Glutamatergic neuron (in vitro differentiated cells): ENCODE results near the gene TUBB1. TPM values are rescaled to one million over a fixed set of nuclear protein-coding genes. Genes with fewer than 3 reads are reported as not detected.
"Not testable (repeated sequence)": the region's sequence is repeated elsewhere in the genome, so short reads cannot be mapped to it uniquely, and the experiment has no call there.

Experiments used
- DNase-seq: peaks from one replicate; pipeline ENCODE4 v3.0.0; 2022
- H3K27ac Mint-ChIP-seq: one replicate; pipeline ENCODE4 v1.8.0; 2020; ENCODE audit warnings: mild to moderate bottlenecking, mixed read lengths, inconsistent platforms; ENCODE audit not compliant: unreplicated experiment
- H3K27me3 Mint-ChIP-seq: one replicate; pipeline ENCODE4 v1.8.0; 2020; ENCODE audit warnings: mild to moderate bottlenecking, moderate library complexity, mixed read lengths, inconsistent platforms; ENCODE audit not compliant: unreplicated experiment
- H3K36me3 Mint-ChIP-seq: one replicate; pipeline ENCODE4 v1.8.0; 2020; ENCODE audit warnings: mild to moderate bottlenecking, mixed read lengths, inconsistent platforms; ENCODE audit not compliant: unreplicated experiment
- H3K4me1 Mint-ChIP-seq: one replicate; pipeline ENCODE4 v1.8.0; 2020; ENCODE audit warnings: mild to moderate bottlenecking, low read depth, mixed read lengths, inconsistent platforms; ENCODE audit not compliant: unreplicated experiment
- H3K4me3 Mint-ChIP-seq: one replicate; pipeline ENCODE4 v1.8.0; 2020; ENCODE audit warnings: mild to moderate bottlenecking, mixed read lengths, inconsistent platforms; ENCODE audit not compliant: unreplicated experiment
- H3K9me3 Mint-ChIP-seq: one replicate; pipeline ENCODE4 v1.8.0; 2020; ENCODE audit warnings: mild to moderate bottlenecking, moderate library complexity, mixed read lengths, inconsistent platforms; ENCODE audit not compliant: unreplicated experiment
- total RNA-seq: library from RNA; stranded (reverse); fragmentation: NEBNext Ultra II Directional; extraction: Animal tissue kit (Norgen Biotek cat#: 25700); gene quantifications from one replicate; pipeline ENCODE4 v1.2.1, GENCODE V29; 2021; ENCODE audit not compliant: unreplicated experiment
- TF ChIP-seq, protein P1 (sequence below): fragments of 200-600 bp; sonication (generic); IDR thresholded peaks from one replicate; pipeline ENCODE4 v1.5.0; 2021; ENCODE audit not compliant: partially characterized antibody, unreplicated experiment

TUBB1 gene
- total RNA-seq, 1 donor from 2014 or later = not detected

DNA sequence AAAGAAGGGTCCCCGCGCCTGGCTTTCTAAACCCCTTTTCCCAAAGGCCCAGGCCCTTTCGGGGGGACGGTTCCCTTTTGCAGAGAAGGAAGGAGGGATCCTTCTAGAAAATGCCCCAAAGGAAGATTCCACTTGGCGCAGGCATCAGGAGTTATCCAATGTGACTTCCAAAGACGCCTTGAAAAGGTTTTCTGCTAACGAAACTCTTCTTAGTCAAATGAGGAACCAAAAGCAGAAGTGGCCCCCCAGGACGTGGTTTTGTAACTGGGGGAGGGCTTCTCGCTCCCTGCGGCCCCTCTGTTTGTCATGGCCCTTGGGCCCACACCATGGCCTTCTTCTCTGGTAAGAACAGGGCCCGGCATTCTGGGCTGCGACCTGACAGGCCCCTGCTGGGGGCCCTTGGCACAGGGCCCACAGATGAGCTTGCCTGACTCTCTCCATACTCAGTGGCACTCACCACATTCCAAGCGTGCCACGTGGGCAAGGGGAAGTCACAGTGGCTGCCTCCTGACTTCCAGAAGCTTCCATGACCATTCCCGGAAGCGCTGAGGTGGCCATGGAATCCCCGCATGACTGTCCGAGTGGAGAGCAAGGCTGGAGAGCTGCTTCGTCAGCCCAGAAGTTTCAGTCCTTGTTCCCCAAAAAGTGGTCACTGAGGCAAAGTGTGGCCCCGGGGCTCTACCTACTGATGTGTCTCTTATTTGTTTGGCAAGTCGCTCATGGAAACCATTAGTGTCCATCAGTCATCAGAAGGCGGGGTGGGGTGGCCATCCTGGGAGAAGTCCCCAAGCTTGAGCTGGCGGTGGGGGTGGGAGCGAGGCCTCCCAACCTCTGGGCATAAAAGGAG, 11.3 kb upstream of the TUBB1 start:
- Mint-ChIP-seq H3K4me3 (peak overlapping the region; percentile 57), H3K36me3 (no peaks in the 10 kb centered on the region), H3K9me3 (no peaks in the 10 kb centered on the region), H3K27ac (no peak overlapping the region), H3K27me3 (peaks cover 7% of the 10 kb centered on the region), H3K4me1 (no peaks in the 10 kb centered on the region)
- TF ChIP-seq, protein P1, sequence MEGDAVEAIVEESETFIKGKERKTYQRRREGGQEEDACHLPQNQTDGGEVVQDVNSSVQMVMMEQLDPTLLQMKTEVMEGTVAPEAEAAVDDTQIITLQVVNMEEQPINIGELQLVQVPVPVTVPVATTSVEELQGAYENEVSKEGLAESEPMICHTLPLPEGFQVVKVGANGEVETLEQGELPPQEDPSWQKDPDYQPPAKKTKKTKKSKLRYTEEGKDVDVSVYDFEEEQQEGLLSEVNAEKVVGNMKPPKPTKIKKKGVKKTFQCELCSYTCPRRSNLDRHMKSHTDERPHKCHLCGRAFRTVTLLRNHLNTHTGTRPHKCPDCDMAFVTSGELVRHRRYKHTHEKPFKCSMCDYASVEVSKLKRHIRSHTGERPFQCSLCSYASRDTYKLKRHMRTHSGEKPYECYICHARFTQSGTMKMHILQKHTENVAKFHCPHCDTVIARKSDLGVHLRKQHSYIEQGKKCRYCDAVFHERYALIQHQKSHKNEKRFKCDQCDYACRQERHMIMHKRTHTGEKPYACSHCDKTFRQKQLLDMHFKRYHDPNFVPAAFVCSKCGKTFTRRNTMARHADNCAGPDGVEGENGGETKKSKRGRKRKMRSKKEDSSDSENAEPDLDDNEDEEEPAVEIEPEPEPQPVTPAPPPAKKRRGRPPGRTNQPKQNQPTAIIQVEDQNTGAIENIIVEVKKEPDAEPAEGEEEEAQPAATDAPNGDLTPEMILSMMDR = no peak
- DNase-seq = peak; percentile 8

DNA sequence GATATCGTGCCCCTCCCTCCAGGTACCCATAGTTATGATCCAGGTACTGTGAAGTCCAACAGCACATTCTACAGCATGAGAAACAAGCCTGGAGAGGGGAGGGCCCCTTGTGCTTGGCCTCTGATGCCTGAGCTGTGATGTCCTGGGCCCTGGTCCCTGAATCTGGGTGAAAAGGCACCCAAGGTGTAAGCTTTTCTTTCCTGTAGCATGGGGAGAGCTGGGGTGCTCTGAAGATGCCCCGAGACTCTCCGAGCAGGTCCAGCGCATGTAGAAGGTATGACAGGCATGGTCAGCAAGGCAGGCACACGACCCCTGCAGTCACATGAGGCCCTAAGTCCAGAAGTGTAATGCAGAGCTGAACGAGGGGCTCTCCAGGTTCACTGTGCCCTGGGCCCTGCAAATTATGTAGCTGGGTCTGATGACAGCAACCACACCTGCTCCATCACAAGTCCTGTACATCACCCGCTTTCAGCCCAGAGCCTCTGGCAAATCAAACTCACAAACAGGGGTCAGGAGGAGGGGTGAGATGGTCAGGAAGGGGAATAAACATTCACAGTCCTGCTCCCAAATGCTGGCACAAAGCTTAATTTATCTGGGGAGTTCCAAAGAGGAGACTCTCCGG, 10.4 kb upstream of the TUBB1 start:
- peaks cover 9% of the 10 kb centered on the region for H3K27me3 Mint-ChIP-seq
- peak; percentile 2 for DNase-seq
- H3K36me3 Mint-ChIP-seq = no peaks in the 10 kb centered on the region
- H3K9me3 Mint-ChIP-seq = no peaks in the 10 kb centered on the region
- TF ChIP-seq, protein P1 = no peak
- H3K4me1 Mint-ChIP-seq = no peaks in the 10 kb centered on the region
- no peak overlapping the region for H3K4me3 Mint-ChIP-seq
- no peak overlapping the region for H3K27ac Mint-ChIP-seq

- no peak for DNase-seq
- H3K9me3 Mint-ChIP-seq = no peaks in the 10 kb centered on the region
- no peak overlapping the region for H3K4me3 Mint-ChIP-seq
- TF ChIP-seq, protein P1 = no peak
- H3K36me3 Mint-ChIP-seq = no peaks in the 10 kb centered on the region
- H3K27ac Mint-ChIP-seq = no peak overlapping the region
- peaks cover 3% of the 10 kb centered on the region for H3K4me1 Mint-ChIP-seq
- H3K27me3 Mint-ChIP-seq = peaks cover 4% of the 10 kb centered on the region
These were observed 8.8 kb upstream of the TUBB1 start for GRCh38 chr20:59010321-59010994.

DNA sequence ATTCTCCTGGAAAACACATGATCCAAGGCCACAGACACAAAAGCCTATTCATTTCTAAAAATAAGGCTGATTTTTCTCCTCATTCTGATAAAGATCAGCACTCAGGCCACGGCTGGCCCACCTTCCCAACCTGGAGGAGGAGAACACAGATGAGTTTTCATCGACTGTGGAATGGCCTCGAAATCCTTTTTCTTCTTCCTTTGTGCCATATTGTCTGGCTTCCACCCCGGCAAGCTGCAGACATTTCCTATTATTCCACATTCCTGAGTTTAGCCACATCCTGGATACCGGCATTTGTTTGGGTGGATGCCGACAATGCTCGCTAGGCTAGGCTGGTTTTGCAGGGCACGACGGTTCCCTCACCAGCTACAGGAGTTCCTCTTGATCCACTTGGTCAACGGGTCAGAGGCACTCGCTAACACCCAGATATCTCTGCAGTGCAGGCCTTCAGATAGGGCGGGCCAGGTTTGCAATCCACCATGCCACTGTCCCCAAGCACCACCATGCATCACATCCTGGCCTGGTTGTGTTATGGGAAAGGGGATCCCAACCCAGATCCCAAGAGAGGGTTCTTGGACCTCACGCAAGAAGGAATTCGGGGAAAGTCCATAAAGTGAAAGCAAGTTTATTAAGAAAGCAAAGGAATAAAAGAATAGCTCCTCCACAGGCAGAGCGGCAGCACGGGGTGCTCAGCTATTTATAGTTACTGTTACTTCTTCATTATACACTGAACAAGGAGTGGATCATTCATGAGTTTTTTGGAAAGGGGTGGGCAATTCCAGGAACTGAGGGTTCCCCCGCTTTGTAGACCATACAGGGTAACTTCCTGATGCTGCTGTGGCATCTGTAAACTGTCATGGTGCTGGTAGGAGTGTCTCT, 8.0 kb upstream of the TUBB1 start:
- H3K4me1 Mint-ChIP-seq = peaks cover 5% of the 10 kb centered on the region
- peaks cover 4% of the 10 kb centered on the region for H3K27me3 Mint-ChIP-seq
- H3K9me3 Mint-ChIP-seq = no peaks in the 10 kb centered on the region
- no peak overlapping the region for H3K4me3 Mint-ChIP-seq
- TF ChIP-seq, protein P1 = no peak
- no peaks in the 10 kb centered on the region for H3K36me3 Mint-ChIP-seq
- DNase-seq = no peak
- peak overlapping the region; percentile 68 for H3K27ac Mint-ChIP-seq

- H3K9me3 Mint-ChIP-seq, H3K4me3 Mint-ChIP-seq, H3K27ac Mint-ChIP-seq, DNase-seq, H3K4me1 Mint-ChIP-seq, H3K36me3 Mint-ChIP-seq, H3K27me3 Mint-ChIP-seq: not testable (repeated sequence)
These were observed 7.4 kb upstream of the TUBB1 start for GRCh38 chr20:59011874-59012157.
